22Rv1 (cell line): Measurements from ENCODE around the gene SEMA6A.

ENCODE experiments used
- CTCF ChIP-seq: fragments of 450-650 bp; IDR thresholded peaks from 2 replicates; pipeline ENCODE4 v1.5.1; 2017; ENCODE audit warnings: mild to moderate bottlenecking
- ZFX ChIP-seq: fragments of 450-650 bp; IDR thresholded peaks from 2 replicates; pipeline ENCODE4 v1.6.1; 2017; ENCODE audit warnings: antibody characterized with exemption, borderline replicate concordance

- no peak for TF ChIP-seq CTCF
- TF ChIP-seq ZFX: no peak
These were observed 100.9 kb downstream of the SEMA6A start for GRCh38 chr5:116473706-116474105.
